ENCODE results near the gene RAD51B.

Gene RAD51B

GRCh38 chr14:68050177-68050576 is 230.6 kb downstream of the RAD51B start:
- TF ChIP-seq CTCF (IDR thresholded peaks at IDR 0.05; ENCODE audit: low read depth, low read length) = no peak
- H3K27me3 ChIP-seq = no peaks in the 10 kb centered on the region
- no peaks in the 10 kb centered on the region for H3K4me1 ChIP-seq
- no peaks in the 10 kb centered on the region for H3K9me3 ChIP-seq
- DNase-seq = no peak
- H3K36me3 ChIP-seq = no peaks in the 10 kb centered on the region
- H3K4me3 ChIP-seq (ENCODE audit: low read depth, low read length) = no peak overlapping the region

GRCh38 chr14:68051146-68051545 is 231.6 kb downstream of the RAD51B start:
- H3K36me3 ChIP-seq = no peaks in the 10 kb centered on the region
- DNase-seq = no peak
- no peaks in the 10 kb centered on the region for H3K9me3 ChIP-seq
- no peak overlapping the region for H3K4me3 ChIP-seq (ENCODE audit: low read depth, low read length)
- no peak for TF ChIP-seq CTCF (IDR thresholded peaks at IDR 0.05; ENCODE audit: low read depth, low read length)
- no peaks in the 10 kb centered on the region for H3K4me1 ChIP-seq
- no peaks in the 10 kb centered on the region for H3K27me3 ChIP-seq

GRCh38 chr14:68060198-68060597 is 240.6 kb downstream of the RAD51B start:
- DNase-seq = no peak
- TF ChIP-seq CTCF (IDR thresholded peaks at IDR 0.05; ENCODE audit: low read depth, low read length) = no peak
- H3K36me3 ChIP-seq = no peaks in the 10 kb centered on the region
- H3K4me1 ChIP-seq = no peaks in the 10 kb centered on the region
- no peaks in the 10 kb centered on the region; the same call in 1 of the 2 replicates for H3K27me3 ChIP-seq
- H3K9me3 ChIP-seq = no peaks in the 10 kb centered on the region
- H3K4me3 ChIP-seq (ENCODE audit: low read depth, low read length) = no peak overlapping the region

DNA sequence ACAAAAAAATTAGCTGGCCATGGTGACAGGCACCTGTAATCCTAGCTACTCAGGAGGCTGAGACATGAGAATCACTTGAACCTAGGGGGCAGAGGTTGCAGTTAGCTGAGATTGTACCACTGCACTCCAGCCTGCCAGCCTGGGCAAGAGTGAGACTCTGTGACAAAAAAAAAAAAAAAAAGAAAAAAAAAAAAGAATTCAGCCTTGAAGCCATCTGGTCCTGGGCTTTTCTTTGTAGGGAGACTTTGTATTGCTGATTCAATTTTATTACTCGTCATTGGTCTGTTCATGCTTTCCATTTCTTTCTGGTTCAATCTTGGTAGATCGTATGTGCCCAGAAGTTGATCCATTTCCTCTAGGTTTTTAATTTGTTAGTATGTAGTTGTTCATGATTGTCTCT is 243.1 kb downstream of the RAD51B start:
- Histone ChIP-seq H3K36me3 (no peaks in the 10 kb centered on the region), H3K9me3 (no peaks in the 10 kb centered on the region), H3K27me3 (no peaks in the 10 kb centered on the region; the same call in 1 of the 2 replicates), H3K4me3 (ENCODE audit: low read depth, low read length) (no peak overlapping the region), H3K4me1 (no peaks in the 10 kb centered on the region)
- no peak for DNase-seq
- TF ChIP-seq CTCF (IDR thresholded peaks at IDR 0.05; ENCODE audit: low read depth, low read length) = no peak

GRCh38 chr14:68065322-68065721 is 245.7 kb downstream of the RAD51B start:
- no peaks in the 10 kb centered on the region for H3K9me3 ChIP-seq
- no peak for DNase-seq
- no peaks in the 10 kb centered on the region for H3K4me1 ChIP-seq
- no peaks in the 10 kb centered on the region for H3K27me3 ChIP-seq
- H3K36me3 ChIP-seq = no peaks in the 10 kb centered on the region
- no peak for TF ChIP-seq CTCF (IDR thresholded peaks at IDR 0.05; ENCODE audit: low read depth, low read length)
- no peak overlapping the region for H3K4me3 ChIP-seq (ENCODE audit: low read depth, low read length)

GRCh38 chr14:68074765-68075381 is 255.3 kb downstream of the RAD51B start:
- Histone ChIP-seq H3K36me3 (no peaks in the 10 kb centered on the region), H3K27me3 (no peaks in the 10 kb centered on the region), H3K4me1 (no peaks in the 10 kb centered on the region), H3K4me3 (ENCODE audit: low read depth, low read length) (no peak overlapping the region), H3K9me3 (no peaks in the 10 kb centered on the region)
- DNase-seq = no peak
- TF ChIP-seq CTCF (IDR thresholded peaks at IDR 0.05; ENCODE audit: low read depth, low read length) = no peak

Measured in BE2C (cell line).